Measurements from ENCODE around the gene DIAPH3.

Gene DIAPH3

DNA sequence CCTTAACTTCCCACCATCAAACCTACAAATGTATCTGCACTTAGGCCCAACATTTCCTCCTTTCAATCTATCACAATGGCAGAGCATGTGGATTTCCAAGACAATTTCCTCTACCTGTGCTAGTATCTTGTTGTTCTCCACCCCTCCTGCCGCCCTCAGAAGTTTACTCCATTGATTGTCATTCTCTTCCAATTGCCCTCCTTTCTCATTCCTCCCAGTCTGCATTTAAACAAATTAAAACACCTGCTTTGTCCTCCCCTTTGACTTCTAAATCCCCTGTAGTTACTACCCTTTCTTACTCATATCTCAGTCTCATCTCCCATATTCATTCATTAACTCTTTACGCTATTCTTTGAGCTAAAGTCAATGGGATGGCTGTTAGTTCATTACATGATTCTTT is 370.6 kb downstream of the DIAPH3 start:
- no peak for DNase-seq (ENCODE audit: low spot score)
- TF ChIP-seq, protein P1, sequence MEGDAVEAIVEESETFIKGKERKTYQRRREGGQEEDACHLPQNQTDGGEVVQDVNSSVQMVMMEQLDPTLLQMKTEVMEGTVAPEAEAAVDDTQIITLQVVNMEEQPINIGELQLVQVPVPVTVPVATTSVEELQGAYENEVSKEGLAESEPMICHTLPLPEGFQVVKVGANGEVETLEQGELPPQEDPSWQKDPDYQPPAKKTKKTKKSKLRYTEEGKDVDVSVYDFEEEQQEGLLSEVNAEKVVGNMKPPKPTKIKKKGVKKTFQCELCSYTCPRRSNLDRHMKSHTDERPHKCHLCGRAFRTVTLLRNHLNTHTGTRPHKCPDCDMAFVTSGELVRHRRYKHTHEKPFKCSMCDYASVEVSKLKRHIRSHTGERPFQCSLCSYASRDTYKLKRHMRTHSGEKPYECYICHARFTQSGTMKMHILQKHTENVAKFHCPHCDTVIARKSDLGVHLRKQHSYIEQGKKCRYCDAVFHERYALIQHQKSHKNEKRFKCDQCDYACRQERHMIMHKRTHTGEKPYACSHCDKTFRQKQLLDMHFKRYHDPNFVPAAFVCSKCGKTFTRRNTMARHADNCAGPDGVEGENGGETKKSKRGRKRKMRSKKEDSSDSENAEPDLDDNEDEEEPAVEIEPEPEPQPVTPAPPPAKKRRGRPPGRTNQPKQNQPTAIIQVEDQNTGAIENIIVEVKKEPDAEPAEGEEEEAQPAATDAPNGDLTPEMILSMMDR (IDR thresholded peaks at IDR 0.05; ENCODE audit: extremely low read depth, insufficient read depth, missing control alignments) = no peak
- in situ Hi-C loops (cut with MboI; ENCODE audit: low pct_unique_long_range_greater_than_20kb, low sequenced_read_pairs, unreplicated experiment) = no loop called here

DNA sequence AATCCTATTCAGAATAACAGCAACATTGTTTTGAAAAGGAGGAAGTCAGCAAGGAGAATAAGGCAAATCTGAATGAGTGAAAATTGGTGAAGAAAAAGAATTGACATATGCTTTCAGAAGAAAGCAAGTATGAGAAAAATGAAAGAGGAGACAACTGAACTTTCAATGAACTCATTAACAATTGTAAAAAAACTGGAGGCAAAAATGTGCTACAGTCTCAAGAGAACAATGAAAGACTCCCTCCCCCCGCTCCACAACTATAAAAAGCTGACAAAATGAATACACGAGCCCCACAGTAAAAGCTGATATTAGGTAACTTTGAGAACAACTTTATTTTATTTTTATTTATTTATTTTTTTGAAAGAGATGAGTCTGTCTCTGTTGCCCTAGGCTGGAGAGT is 373.1 kb downstream of the DIAPH3 start:
- in situ Hi-C loops (cut with MboI; ENCODE audit: low pct_unique_long_range_greater_than_20kb, low sequenced_read_pairs, unreplicated experiment) = no loop called here
- DNase-seq (ENCODE audit: low spot score) = no peak
- TF ChIP-seq, protein P1 (IDR thresholded peaks at IDR 0.05; ENCODE audit: extremely low read depth, insufficient read depth, missing control alignments) = no peak

DNA sequence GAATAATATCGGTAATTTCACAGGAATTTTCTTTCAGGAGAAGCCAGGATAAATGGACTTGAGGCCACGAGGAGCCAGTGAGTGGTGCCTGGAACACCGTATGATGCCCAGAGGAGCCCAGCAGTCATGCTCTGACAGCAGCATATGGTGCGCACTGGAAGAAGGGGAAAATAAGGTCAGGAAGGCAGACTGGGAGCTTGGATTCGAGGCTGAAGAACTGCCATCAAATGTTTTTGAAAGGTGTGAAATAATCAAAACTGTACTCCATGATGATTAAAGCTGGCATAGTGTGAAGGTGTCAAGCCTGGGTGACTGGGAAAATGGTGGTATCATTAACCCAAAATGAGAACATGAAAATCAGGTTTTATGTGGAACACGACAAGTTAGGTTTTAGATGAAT is 374.2 kb downstream of the DIAPH3 start:
- TF ChIP-seq, protein P1 (IDR thresholded peaks at IDR 0.05; ENCODE audit: extremely low read depth, insufficient read depth, missing control alignments) = no peak
- DNase-seq (ENCODE audit: low spot score) = no peak
- in situ Hi-C loops (cut with MboI; ENCODE audit: low pct_unique_long_range_greater_than_20kb, low sequenced_read_pairs, unreplicated experiment) = no loop called here

- TF ChIP-seq, protein P1 (IDR thresholded peaks at IDR 0.05; ENCODE audit: extremely low read depth, insufficient read depth, missing control alignments) = no peak
- DNase-seq (ENCODE audit: low spot score) = no peak
- in situ Hi-C loops (cut with MboI; ENCODE audit: low pct_unique_long_range_greater_than_20kb, low sequenced_read_pairs, unreplicated experiment) = no loop called here
Measured at GRCh38 chr13:59787679-59788078, 376.0 kb downstream of the DIAPH3 start.

- TF ChIP-seq, protein P1 (IDR thresholded peaks at IDR 0.05; ENCODE audit: extremely low read depth, insufficient read depth, missing control alignments) = no peak
- in situ Hi-C loops (cut with MboI; ENCODE audit: low pct_unique_long_range_greater_than_20kb, low sequenced_read_pairs, unreplicated experiment) = no loop called here
- DNase-seq (ENCODE audit: low spot score) = no peak
Measured at GRCh38 chr13:59782696-59783095, 381.0 kb downstream of the DIAPH3 start.

GRCh38 chr13:59780058-59780457 is 383.7 kb downstream of the DIAPH3 start:
- TF ChIP-seq, protein P1 (IDR thresholded peaks at IDR 0.05; ENCODE audit: extremely low read depth, insufficient read depth, missing control alignments) = no peak
- in situ Hi-C loops (cut with MboI; ENCODE audit: low pct_unique_long_range_greater_than_20kb, low sequenced_read_pairs, unreplicated experiment) = no loop called here
- no peak for DNase-seq (ENCODE audit: low spot score)

Data from GM13977 (cell line).